GM12874 (cell line): ENCODE measurements around the gene MAP2.

Source experiments
- CTCF ChIP-seq: IDR thresholded peaks from 2 replicates; pipeline ENCODE4 v1.5.1; 2011; ENCODE audit warnings: low read depth, mild to moderate bottlenecking, control low read depth, low read length, moderate library complexity; ENCODE audit not compliant: insufficient read depth

Gene MAP2

GRCh38 chr2:209451209-209451834 lies 27.5 kb downstream of the MAP2 start:
- TF ChIP-seq CTCF: no peak

- TF ChIP-seq CTCF: no peak
Observed at GRCh38 chr2:209456489-209456888, 32.6 kb downstream of the MAP2 start.

- TF ChIP-seq CTCF: no peak
Observed at GRCh38 chr2:209458008-209458979, 34.4 kb downstream of the MAP2 start.

GRCh38 chr2:209459359-209459758 lies 35.5 kb downstream of the MAP2 start:
- no peak for TF ChIP-seq CTCF

- no peak for TF ChIP-seq CTCF
Observed at GRCh38 chr2:209460151-209460761, 36.4 kb downstream of the MAP2 start.

- peak; percentile 20; the same call in 1 of the 2 replicates for TF ChIP-seq CTCF
Observed at GRCh38 chr2:209463226-209463625, 39.4 kb downstream of the MAP2 start.

- TF ChIP-seq CTCF: no peak
Observed at GRCh38 chr2:209463835-209464234, 40.0 kb downstream of the MAP2 start.
